ENCODE measurements around the gene CGNL1.

CGNL1 gene

DNA sequence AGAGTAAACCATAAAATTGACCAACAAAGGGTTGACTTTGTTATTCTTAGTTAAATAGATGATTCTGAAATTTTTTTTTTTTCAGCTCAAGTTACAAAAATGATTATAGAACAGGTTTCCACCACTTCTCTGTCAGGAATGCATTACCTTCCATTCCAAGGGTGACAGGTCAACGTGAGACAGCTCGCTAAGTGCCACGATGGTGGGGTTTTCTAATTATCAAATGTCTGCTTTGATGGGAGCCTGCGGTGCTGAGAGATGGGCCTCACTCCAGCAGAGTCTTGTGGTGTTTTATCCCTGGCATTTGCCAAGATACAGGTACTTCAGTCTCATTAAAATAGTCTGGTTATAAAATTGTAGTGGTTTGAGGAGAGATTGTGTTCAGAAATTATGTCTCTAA is 80.3 kb downstream of the CGNL1 start:
- DNase-seq (ENCODE audit: low spot score), result no peak

DNA sequence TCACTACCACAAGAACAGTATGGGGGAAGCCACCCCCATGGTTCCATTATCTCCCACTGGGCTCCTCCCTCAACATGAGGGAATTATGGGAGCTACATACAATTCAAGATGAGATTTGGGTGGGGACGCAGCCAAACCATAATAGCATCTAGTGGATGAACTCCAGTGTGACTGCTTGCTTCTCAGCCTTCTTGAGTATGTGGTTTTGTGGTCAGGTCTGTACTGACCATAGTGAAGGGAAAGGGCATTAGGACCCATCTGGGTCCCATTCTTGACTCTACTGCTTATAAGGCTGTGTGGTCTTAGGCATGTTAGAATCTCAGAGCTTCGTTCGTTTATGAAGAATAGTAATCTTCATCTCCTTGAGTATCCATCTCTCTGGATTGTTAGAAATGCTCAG is 81.4 kb downstream of the CGNL1 start:
- DNase-seq (ENCODE audit: low spot score), result no peak

DNA sequence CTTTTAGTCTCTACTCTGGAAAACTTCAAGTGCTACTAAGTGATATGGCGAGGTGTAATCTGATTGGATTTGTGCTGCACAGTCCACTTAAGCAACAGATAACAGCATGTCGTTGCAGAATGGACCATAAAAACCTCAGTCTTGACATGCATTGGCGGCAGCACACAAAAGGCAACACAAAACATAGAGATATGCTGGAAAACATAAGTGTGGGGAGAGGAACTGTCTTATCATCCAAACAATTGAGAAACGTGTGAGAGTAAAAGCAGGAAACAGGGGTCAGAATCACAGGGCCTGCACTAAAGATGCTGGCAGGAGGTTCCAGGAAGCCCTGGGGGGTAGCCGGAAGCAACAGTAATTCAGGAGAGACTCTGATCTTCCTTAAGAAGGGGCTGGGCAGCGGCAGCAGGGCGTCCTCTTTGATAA is 82.1 kb downstream of the CGNL1 start:
- DNase-seq (ENCODE audit: low spot score), result no peak

DNA sequence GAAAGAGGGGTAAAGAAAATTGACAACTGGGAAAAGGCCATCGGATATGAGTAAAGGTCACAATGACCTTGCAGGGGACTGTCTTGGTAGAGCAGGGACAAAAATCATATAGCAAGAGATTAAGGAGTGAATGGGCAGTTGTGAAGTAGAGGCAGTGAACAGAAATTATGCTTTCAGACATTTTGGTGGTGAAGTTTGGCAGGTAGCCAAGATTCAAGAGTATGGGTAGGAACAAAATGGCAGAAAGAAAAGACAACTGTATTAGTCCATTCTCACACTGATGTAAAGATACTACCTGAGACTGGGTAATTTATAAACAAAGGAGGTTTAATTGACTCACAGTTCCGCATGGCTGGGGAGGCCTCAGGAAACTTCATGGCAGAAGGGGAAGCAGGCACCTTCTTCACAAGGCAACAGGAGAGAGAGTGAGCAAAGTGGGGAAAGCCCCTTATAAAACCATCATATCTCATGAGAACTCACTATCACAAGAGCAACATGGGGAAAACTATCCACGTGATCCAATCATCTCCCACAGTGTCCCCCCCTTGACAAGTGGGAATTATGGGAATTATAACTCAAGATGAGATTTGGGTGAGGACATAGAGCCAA is 84.0 kb downstream of the CGNL1 start:
- DNase-seq (ENCODE audit: low spot score), result no peak

DNA sequence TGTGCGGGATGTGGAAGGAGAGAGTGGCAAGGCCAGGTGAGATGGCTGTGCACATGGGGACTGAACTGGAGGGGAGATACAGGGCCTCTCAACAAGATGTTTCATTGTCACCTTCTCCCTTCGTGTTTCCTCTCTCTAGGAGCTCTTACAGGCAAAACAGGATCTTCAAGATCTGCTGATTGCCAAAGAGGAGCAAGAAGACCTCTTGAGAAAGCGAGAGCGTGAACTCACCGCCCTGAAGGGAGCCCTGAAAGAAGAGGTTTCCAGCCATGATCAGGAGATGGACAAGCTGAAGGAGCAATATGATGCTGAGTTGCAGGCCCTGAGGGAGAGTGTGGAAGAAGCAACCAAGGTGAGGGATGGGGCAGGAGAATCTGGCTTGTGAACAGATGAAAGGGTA is 85.2 kb downstream of the CGNL1 start:
- no peak for DNase-seq (ENCODE audit: low spot score)

DNA sequence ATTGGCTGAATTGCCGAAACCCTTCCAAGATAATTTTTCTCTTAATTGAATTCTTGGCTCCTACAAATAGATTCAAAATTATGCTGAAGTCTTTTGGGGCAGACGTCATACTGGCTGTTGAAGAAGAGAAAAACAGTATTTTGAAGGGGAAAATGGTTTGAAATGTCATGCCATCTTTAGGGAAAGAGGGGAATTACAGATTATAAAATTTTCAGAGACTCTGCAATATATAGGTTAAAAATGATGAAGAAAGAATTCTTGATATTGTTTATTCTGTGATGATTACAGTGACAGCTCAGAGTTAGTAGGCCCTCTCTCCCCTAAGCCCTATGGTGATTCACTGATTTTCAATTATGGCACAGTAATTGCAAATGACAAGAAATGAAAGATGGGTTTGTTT is 86.1 kb downstream of the CGNL1 start:
- no peak for DNase-seq (ENCODE audit: low spot score)

DNA sequence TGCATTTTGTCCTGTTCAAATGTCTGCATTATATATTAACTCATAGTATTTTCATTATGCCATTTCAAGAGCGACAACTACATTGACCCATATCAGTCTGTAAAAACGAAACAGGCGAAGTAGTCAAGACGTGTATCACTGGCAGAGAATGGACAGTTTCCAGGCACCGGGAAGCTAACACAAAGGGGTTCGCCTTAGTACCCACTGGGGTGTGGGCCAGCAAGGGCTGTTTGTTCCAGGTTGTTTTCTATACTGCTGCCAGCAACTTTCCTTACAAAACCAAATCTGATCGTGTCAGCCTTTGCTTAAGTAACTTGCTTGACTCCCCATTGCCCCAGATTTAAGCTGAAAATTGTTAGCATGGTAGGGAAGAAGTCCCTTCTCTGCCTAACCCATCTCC is 87.1 kb downstream of the CGNL1 start:
- DNase-seq (ENCODE audit: low spot score), result no peak

DNA sequence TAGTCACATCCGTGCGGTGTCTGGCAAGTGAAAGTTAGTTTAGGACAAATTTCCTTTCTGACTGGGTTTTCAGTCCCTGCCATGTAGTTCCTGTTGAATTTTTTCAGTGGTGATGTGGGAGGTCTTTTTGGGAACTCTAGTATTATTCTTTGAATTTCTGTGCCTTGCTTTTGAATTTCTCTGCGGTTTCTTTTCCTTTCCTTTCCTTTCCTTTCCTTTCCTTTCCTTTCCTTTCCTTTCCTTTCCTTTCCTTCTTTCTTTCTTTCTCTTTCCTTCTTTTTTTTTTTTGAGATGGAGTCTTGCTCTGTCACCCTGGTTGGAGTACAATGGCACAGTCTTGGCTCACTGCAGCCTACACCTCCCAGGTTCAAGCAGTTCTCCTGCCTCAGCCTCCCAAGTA is 88.2 kb downstream of the CGNL1 start:
- no peak for DNase-seq (ENCODE audit: low spot score)

DNA sequence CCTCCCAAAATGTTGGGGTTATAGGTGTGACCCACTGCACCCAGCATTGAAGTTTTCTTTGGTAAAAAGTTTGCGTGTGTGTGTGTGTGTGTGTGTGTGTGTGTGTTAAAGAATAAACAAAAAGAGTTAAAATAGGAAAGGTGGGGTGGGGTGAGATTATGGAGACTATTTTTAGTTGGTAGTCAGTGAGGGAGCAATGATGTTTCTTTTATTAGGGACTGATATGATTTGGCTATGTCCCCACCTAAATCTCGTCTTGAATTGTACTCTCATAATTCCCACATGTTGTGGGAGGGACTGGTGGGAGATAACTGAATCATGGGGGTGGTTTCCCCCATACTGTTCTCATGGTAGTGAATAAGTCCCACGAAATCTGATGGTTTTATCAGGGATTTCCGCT is 92.2 kb downstream of the CGNL1 start:
- no peak for DNase-seq (ENCODE audit: low spot score)

DNA sequence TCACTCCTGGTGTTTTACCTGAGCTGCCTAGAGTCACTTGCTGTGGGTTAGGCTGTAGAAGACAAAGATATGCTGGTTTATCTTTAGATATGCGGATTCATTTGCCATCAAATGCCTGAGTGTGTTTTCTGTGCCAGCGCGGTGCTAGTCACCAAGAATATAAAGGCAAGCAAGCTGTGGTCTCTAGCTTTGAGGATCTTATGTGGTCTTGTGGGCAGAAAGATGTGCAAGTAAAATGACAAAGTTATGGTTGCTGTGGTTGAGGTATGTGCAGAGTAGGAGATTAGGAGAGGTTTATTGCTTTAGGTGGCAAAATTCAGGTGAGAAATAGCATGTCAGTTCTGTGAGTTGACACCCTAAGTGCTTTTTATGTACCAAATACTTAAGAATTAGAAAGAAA is 94.2 kb downstream of the CGNL1 start:
- DNase-seq (ENCODE audit: low spot score), result no peak

DNA sequence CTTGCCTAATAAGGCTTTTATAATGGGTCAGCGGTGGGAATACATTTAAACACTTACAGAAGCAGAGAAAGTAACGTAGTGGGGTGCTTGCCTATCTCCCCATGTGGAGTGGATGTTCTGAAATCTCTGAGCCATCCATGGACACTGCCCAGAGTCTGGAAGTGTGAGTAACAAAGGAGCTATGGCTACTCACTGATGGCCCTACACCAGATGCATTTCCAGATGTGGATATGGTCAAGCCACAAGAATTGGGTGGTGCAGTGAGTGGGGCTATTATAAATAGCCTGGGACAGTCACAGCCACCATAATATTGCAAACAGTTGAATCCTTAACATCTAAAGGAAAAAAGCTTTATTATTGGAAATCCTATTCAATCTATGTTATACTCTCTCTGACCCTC is 96.6 kb downstream of the CGNL1 start:
- no peak for DNase-seq (ENCODE audit: low spot score)

DNA sequence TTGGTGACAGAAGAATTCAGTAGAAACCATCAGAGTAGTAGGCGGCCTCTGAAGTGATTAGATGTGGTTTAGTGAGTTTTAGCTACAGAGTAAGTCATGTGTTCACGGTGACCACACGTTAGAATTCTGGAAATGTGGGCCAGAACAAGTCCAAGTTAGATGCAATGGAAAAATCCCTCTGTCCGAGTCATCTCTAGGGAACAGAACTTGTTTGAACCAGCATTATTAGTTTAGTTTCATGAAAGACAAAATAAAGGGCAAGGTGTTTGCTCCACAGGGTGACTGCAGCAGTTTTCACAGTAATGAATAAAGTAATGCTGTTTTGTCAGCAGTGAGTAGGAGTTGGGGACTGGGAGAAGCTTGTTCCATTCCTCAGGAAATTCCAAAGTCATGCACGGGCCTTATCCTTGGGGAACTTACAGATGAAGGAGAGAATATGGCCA is 100.2 kb downstream of the CGNL1 start:
- no peak for DNase-seq (ENCODE audit: low spot score)

DNA sequence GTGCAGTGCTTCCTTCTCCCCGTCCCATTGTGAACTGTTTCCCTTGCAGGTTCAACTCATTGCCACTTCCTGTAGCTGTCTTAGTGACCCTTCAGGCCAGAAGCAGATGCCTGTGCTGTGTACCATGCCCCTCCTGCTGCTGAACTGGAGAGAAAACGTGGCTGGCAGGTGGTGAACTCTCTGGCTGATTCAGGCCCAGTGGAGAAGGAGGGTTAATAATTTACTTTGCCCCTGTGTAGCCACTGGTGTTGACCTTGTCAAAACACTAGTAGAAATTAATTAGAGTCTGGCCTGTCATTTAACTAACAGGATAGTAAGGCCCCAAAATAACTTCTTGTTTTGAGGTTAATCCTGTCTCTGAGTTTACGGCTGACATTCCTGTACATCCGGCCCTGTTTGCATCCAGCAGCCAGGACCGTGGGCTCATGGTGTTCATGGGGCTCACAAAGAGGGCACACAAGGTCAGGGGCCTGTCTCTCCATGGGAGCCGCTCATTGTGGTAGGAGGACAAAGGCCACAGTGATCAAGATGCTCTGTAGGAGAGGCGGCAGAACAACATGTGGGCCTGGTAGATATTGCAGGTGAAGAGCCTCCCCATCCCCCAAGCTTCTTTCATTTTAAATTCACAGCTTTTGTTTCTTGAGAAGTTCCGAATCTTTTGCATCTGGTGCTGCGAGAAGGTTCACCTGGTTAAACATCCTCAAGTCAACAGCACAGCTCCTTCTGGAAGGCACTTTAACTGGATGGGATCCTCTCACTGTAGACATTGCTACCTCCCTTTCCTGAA is 101.6 kb downstream of the CGNL1 start:
- DNase-seq (ENCODE audit: low spot score), result no peak

DNA sequence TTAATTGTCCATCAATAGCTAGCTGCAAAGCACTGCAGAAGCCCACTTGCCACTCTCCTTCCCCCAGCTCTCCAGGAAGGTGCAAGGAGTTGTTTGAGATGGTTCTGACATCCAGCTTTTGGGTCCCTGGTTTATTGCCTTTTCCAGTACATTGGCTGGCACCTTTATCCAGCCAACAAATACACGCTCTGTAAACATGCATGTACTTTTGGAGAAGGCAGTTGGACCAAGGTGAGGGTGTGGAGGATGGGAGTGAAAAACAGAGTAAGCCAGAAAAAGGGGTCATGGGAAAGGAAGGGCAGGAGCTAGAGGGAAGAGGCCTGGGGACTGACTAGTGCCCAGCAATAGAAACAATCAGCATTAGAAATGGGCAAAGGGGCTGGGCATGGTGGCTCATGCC is 102.7 kb downstream of the CGNL1 start:
- DNase-seq (ENCODE audit: low spot score), result no peak

DNA sequence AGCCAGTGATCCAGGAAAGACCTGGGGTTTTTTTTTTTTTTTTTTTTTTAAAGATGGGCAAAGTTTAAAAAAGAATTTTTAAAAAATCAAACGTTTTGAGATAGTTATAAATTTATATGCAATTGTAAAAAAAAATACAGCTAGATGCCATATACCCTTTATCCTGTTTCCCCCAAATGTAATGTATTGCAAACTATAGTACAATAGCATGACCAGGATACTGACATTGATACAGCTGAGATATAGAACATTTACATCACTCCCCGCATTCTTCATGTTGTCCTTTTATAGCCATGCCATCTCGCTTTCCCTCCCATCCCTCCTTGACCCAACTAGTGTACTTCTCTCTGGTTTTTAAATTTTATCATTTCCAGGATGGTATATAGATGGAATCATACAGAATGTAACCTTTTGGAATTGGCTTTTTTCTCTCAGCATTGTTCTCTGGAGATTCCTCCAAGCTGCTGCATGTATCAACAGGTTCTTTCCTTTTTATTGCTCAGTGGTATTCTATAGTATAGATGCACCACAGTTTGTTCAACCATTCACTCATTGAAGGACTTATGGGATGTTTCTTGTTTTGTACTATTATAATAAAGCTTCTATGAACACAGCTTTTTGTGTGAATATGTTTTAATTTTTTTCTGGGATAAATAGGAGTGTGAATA is 104.9 kb downstream of the CGNL1 start:
- no peak for DNase-seq (ENCODE audit: low spot score)

DNA sequence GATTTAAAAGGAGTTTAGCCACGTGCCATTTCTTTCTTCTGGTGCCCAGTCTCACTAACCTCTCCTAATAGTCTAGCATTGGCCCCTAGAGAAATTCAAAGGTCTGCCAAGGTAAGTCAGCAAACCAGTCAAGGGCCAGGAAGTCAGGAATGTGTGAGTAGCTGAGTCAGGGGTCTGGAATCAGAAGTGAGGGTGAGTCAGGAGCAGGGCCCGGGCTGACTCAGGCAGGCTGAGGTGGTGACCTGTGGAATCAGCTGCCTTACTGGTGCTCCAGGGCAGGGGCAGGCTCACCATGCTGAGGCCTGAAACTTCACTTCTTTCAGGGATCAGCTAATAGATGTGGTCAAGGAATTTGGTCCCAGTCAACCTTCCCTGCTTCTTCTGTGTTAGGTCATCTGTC is 109.6 kb downstream of the CGNL1 start:
- DNase-seq (ENCODE audit: low spot score), result no peak

DNA sequence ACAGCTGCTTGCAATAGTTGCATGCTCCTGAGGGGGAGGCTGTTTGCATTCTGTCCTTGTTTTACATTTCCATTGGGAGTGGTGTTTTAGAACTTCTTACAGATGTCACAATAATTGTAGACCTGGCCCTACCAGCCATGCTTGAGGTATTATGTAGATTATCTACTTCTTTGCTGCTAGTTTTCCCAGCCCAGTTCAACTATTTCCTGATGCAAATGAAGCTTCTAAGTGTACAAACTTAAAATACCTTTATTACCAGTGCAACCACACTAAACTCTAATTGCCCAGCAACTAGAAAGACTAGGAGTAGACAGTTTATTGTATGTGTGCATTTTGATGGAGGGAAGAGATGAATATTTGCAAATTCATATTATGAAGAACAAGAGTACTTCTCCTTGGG is 110.5 kb downstream of the CGNL1 start:
- DNase-seq (ENCODE audit: low spot score), result no peak

DNA sequence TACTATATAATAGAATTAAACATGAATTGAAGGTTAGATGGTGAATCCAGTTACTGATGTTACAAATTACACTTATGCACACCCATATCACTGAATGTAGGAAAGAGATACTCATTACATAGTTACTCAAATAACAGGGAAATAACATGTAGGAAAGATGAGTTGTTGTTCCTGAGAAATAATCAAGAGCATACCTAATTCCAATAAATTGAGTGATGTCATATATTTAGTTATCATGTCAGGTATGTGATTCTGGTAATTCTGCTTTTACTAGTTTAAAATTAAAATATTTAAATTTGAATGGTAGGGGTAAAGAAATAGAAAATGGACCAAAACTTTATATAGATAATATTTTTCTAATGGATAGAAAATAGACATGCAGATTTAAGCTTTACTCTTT is 112.8 kb downstream of the CGNL1 start:
- DNase-seq (ENCODE audit: low spot score), result no peak

DNA sequence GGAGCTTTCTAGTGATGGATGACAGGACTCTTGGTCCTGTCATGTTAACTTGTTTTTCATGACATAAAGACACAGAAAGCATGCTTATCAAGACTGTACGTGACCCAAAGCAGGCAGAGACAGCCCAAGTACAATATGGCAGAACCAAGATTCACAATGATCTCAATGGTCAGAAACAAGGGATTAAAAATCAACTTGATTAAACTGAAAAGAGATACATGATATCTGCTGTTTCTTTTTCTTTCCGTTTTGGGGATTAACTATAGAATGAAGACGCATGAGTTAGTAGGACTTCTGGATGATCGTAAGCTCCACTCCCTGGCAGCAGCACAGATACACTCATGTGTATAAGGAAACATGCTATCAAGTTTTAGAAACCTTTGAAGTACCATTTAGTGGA is 117.0 kb downstream of the CGNL1 start:
- DNase-seq (ENCODE audit: low spot score), result no peak

DNA sequence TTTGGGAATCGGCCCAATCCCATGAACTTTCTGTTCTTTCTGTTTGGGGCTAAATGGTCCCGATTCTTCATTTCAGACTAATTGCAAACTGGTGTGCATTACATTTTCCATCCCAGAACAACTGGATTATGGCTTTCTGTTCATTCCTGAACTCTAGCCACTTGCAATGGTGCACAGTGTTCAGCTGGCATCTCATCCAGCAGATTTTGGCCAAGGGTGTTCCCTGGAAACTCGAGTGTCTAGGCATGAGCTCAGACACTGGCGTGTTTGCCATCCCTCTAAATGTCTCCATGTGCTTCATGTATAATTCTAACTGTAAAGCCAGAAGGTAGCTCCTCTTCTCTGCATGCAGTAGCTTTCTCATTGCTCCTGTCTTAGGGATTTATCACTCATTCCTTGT is 118.3 kb downstream of the CGNL1 start:
- DNase-seq (ENCODE audit: low spot score), result no peak

DNA sequence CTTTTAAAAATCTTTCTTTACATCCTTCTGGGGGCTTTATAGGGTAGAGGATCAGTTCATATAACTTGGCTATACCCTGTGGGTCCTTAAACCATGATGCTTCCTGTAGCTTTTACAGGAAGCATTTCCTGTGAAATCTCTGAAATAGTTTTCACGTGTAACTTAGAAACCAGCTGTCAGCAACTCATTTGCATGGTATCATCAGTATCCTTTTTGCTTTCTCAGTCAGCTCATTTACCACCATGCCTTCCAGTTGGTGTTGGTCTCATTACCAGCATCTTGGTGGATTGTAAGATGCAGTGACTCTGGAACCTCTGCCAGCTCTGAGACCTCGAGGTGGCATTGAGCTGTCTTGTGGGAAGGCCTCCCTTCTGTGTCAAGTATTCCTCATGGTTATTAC is 118.7 kb downstream of the CGNL1 start:
- no peak for DNase-seq (ENCODE audit: low spot score)

DNA sequence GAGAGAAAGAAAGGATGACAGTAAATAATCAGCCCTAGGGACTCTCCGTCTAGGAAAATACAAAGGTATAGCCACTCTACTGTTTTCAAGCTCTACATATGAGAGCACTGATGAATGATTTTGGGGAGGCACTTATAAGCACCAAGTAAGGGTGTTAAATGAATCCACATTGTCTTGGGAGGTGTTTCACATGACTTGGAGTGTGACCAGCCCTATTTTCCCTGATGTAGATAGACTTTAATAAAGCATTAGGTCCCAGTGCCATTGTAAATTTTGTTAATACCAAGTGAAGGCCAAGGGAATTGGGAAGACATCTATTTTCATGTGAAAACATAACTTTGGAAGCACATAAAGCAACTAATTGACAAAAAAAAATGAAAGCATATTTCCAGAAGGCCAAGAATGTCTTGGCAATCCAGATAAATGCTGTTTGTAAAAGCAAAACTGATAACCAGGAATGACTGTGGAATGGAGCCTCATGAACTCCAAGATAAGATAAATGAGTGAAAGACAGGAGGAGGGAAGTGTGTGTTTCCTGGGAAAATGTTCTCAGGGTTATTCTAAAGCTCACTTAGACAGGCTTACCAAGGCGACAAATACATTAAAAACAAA is 119.4 kb downstream of the CGNL1 start:
- DNase-seq (ENCODE audit: low spot score), result no peak

DNA sequence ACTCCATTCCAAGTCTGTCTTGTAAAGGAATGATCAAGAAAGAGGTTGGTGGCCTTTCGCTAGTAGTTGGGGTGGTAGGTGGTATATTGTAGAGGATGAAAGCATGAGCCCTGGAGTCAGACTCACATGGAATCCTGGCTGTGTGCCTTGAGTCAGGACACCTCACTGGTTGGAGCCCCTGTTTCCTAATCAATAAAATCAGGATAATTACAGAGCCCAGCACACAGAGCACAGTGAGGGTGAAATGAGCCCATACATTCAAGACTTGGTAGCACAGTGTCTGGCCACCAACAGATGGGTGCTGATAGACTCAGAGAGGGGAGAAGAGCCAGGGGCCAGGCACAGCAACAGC is 120.3 kb downstream of the CGNL1 start:
- no peak for DNase-seq (ENCODE audit: low spot score)

Data from left forelimb (tissue), 1 donor.